ENCODE data around the gene PLCXD3.

DNA sequence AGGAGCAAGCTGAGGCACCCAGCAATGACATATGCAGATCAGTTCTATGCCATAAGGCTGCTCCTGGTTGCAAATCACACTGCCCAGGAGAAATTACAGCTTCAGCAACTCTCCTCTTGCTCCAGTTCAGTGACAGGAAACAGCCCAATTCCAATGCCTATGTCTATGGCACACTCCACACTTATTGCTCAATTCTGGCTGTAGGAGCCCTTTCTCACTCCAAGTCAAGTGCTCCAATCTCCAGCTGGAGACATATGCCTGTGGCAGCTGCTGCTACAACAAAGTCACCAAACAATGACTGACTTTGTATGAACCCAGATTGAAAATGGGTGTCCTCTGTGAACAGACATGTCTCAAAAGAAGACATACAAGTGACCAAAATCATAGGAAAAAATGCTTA, 31.8 kb upstream of the PLCXD3 start:
- TF ChIP-seq, protein P1, sequence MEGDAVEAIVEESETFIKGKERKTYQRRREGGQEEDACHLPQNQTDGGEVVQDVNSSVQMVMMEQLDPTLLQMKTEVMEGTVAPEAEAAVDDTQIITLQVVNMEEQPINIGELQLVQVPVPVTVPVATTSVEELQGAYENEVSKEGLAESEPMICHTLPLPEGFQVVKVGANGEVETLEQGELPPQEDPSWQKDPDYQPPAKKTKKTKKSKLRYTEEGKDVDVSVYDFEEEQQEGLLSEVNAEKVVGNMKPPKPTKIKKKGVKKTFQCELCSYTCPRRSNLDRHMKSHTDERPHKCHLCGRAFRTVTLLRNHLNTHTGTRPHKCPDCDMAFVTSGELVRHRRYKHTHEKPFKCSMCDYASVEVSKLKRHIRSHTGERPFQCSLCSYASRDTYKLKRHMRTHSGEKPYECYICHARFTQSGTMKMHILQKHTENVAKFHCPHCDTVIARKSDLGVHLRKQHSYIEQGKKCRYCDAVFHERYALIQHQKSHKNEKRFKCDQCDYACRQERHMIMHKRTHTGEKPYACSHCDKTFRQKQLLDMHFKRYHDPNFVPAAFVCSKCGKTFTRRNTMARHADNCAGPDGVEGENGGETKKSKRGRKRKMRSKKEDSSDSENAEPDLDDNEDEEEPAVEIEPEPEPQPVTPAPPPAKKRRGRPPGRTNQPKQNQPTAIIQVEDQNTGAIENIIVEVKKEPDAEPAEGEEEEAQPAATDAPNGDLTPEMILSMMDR (IDR thresholded peaks at IDR 0.05): no peak
- TF ChIP-seq POLR2A (IDR thresholded peaks at IDR 0.05): no peak
- TF ChIP-seq EP300 (IDR thresholded peaks at IDR 0.05): no peak
